ENCODE results near the gene HMGXB3.

Gene HMGXB3

DNA sequence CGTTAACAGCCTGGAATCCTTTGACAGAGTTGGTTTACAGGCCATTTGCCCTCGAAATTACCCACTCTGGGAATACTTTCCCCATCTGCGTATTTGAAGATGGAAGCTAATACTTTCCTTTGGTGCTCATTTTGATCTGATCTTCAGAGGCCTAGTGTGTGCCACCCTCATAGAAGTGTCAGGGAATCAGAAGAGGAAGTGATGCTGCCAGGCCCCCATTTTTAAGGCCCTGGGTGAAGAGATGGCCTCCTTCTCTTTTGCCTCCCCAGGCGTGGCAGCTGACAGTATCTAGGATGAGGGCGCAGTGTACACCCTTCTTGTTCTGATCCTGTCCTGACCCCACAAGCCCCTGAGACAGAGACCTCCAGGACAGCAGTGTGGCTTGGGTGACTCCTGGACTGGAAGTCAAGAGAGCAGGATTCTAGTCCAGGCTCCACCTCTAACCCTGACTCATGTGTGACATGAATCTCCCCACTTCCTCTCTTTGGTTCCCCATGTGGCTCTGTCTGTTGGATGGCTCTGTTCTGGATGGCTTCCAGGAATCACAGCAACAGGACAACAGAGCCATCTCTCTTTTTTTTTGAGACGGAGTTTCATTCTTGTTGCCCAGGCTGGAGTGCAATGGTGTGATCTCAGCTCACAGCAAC lies 58.1 kb downstream of the HMGXB3 start:
- in situ Hi-C loops (cut with HindIII; ENCODE audit: low pct_ligation_motif_present, low pct_unique_long_range_greater_than_20kb, low sequenced_read_pairs), result no loop called here
- peak; percentile 50 for DNase-seq

DNA sequence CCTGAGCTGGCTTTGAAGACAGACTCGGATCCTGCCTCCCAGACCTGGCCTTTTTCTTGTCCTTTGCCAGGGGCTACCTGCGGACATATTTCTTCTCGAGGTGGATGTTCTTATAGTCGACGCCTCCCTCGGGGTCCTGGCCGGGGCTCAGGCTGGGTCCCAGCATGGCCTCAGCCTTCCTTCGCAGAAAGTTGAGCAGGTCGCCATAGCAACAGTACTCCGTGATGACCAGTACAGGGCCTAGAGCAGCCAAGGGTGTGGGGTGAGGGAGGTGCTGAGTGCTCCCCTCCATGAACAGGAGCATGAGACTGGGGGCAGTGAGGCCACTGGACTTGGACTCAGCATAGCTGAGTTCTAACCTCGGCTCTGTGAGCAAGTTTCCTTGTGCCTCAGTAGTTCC lies 59.1 kb downstream of the HMGXB3 start:
- in situ Hi-C loops (cut with HindIII; ENCODE audit: low pct_ligation_motif_present, low pct_unique_long_range_greater_than_20kb, low sequenced_read_pairs), result no loop called here
- no peak for DNase-seq

DNA sequence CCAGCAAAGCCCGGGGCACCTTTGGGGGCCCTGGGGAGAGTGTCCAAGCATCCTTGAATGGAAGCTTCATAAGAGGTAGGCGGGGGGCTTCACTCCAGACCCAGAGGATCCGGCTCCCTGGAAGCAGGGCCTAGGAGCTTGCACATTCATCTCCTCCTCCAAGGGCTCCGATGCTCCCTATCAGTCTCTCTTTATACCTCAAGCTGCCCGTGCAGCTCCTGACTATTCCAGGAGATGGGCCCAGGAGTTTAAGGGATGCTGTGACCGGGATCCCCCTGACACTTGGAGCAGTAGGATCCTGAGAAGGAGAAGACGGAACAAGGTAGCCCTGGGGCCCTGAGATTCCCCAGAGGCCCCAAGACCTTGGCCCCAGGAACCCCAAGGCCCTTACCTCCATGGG lies 59.9 kb downstream of the HMGXB3 start:
- no peak for DNase-seq
- in situ Hi-C loops (cut with HindIII; ENCODE audit: low pct_ligation_motif_present, low pct_unique_long_range_greater_than_20kb, low sequenced_read_pairs), result no loop called here

DNA sequence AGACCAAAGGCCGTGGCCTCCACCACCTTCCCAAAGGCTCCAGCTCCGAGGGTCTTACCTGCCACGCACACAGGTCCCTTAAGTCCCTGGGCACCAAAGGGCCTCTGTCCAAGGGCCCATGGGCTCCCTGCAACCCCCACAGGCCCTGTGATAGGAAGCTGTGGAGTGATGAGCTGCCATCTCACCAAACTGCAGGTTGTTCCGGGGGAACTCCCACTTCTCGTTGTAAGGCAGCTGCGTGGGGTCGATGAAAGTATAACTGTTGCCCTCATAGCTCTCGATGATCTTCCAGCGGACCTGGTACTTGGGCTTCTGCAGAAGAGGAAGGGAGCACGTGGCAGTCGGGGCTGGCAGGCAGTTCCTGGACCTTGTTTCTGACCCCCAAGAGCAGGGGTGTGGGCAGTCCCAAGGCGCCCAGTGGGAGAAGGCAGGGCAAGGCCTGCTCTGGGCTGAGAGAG lies 61.0 kb downstream of the HMGXB3 start:
- in situ Hi-C loops (cut with HindIII; ENCODE audit: low pct_ligation_motif_present, low pct_unique_long_range_greater_than_20kb, low sequenced_read_pairs), result no loop called here
- no peak for DNase-seq

DNA sequence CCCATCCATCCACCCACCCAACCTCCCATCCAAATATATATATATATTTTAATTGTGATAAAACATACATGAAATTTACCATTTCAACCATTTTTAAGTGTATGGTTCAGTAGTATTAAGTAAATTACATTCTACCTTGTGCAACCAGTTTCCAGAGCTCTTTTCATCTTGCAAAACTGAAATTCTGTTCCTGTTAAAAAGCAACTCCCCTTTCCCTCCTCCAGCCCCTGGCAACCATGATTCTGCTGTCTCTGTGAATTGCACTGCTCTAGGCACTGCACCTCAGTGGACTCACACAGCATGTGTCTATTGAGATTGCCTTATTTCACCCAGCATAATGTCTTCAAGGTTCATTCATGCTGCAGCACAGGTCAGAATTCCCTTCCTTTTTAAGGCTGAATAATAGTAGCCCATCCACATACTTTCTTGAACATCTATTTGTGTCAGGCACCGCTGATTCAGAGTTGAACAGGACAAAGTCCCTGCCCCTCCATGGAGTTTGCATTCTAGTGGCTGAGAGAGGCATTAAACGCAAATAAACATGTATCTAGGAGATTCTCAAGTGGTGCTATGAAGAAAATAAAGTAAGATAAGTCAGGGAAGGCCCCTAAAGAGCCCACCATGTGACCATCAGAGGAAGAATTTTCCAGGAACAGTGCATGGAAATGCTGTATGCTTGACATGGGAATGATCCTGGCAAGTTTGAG lies 61.8 kb downstream of the HMGXB3 start:
- in situ Hi-C loops (cut with HindIII; ENCODE audit: low pct_ligation_motif_present, low pct_unique_long_range_greater_than_20kb, low sequenced_read_pairs), result no loop called here

DNA sequence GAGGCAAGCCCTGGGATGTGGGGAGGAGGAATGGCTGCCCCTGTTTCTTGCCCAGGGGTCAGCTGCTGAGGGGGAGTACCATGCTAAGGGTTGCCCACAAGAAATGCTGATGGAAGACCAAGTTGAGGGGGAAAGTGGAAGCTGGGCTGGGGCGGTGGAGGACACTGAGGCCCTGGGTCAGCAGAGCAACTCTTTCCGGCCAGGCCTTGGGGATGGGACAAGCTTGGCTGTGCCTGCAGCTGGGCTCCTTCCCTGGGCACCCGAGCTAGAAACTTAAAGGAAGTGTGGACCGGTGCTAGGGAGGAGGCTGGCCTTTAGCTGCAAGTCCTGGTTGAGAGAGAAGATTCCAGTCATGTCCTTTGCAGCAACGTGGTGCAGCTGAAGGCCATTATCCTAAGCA lies 63.1 kb downstream of the HMGXB3 start:
- DNase-seq, result no peak
- in situ Hi-C loops (cut with HindIII; ENCODE audit: low pct_ligation_motif_present, low pct_unique_long_range_greater_than_20kb, low sequenced_read_pairs), result no loop called here

More for the DNA sequence above, 61.8 kb downstream of the HMGXB3 start:
- DNase-seq, result no peak

DNA sequence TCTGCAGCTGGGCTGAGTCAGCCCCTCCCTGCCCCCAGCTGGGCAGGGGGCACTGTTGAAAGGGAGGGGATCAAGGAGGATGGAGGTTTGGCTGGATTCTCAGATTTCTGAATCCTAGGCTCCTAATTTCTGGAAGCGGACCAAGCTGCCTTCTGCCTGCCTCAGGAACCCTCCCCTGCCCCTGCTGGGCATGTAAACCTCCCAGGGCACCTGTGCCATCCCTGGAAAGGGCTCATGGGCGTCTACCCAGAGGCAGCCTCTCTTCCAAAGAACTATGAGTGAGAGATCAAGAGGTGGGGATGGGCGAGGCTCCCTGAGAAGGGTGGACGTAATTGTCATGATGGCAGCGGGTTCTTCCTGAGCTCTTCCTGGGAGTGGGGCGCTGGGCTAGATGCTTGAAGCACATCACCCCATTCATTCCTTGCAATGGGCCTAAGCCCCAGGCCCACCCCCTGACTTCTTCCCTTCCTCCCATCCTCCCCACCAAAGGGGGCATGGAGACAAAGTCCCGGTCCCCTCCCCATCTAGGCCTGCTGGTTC lies 64.2 kb downstream of the HMGXB3 start:
- in situ Hi-C loops (cut with HindIII; ENCODE audit: low pct_ligation_motif_present, low pct_unique_long_range_greater_than_20kb, low sequenced_read_pairs), result no loop called here
- DNase-seq, result no peak

DNA sequence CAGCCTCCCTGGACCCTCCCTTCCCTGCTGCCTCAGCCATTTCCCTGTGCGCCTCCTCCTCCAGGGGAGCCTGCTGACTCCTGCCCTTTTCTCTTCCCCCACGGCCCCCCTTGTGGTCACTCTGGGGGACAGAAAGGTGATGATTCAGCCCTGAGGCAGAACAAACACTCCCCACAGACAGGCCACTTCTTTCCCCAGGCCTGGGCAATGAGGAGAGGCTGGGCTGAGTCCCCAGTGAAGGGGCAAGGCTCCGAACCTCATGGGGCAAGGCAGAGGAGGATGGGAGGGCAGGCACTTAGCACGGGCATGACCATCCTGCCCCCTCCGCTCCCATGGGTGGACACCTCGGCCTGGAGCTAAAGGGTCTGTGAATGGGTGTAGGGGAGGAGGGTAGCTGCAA lies 64.8 kb downstream of the HMGXB3 start:
- in situ Hi-C loops (cut with HindIII; ENCODE audit: low pct_ligation_motif_present, low pct_unique_long_range_greater_than_20kb, low sequenced_read_pairs), result no loop called here
- peak; percentile 30 for DNase-seq

DNA sequence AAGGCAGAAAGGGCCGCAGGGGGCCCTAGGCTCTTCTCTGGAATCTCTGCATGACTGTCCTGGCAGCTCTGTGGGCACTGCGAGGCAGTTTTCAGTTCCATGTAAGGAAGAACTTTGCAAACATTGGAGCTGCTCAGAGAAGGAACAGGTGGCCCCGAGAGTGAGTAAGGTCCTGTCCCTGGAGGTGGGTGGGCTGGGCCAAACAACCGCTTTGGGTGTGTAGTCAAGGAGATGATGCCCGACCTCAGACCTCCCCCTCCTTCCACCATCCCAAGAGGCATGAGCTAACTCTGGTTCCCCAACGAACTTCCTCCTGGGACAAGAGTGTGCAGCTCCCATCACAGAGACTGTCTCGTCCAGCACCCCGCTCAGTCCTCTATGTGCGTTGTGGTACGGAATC lies 65.3 kb downstream of the HMGXB3 start:
- DNase-seq, result no peak
- in situ Hi-C loops (cut with HindIII; ENCODE audit: low pct_ligation_motif_present, low pct_unique_long_range_greater_than_20kb, low sequenced_read_pairs), result no loop called here

DNA sequence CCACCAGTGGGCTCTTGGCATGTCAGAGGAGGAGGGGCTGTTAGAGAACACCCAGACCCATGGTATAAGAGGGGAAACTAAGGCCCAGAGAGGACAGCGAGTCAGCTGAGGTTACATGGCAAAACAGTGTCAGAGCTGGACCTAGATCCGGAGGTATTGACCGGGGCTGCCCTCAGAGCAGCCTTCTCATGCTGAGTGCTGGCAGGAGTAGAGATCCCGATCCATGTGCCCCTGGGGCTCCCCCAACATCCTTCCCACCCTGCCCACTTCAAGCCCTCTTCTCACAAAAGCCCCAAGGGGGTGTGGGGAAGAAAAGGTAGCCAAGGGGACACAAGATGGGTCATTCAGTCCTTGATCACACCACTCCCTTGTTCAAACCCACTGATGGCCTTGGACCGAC lies 65.9 kb downstream of the HMGXB3 start:
- no peak for DNase-seq
- in situ Hi-C loops (cut with HindIII; ENCODE audit: low pct_ligation_motif_present, low pct_unique_long_range_greater_than_20kb, low sequenced_read_pairs), result no loop called here

DNA sequence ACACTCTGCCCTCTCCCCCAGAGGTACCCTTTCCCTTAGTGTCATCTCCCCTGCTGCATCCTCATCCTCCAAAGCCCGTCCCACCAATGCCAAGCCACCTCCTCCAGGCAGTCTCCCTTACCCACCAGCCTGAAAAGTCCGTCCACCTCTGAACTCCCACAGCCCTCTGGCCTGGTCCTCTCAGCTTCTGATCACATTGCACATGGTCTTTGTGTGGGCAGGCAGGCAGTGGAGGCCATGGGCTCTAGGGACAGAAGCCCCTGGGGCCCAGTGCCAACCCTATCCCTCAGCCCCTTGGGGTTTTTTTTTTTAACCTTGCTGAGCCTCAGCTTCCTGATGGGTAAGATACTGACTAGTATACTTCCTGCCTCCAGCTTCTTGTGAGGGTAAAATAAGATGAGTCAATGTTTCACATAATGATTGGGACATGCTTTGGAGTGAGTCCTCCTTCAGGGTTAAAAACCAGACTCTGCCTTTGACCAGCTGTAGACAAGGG lies 66.4 kb downstream of the HMGXB3 start:
- DNase-seq, result peak; percentile 18

DNA sequence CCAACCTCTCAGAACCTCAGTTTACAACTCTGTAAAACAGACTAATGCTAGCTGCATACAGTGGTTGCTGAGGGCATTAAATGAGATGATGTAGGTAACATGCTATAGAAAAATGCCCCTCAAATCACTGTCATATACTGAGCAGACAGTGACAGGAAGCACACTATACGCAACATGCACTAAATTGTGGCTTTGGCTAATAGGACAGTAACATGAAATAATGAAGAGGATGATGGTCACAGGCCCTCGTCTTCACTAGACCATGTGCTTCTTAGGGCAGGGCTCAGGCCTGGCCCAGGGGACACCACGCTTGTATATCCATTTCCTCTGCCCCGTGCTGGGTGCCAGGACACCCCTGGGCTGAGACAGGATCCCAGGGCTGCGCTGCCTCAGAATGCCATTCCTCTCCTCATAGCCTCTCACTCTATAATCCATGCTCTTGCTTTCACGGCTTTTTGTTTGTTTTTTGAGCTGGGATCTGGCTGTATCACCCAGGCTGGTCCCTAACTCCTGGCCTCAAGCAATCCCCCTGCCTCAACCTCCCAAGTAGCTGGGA lies 66.9 kb downstream of the HMGXB3 start:
- no peak for DNase-seq
- in situ Hi-C loops (cut with HindIII; ENCODE audit: low pct_ligation_motif_present, low pct_unique_long_range_greater_than_20kb, low sequenced_read_pairs), result no loop called here

More for the DNA sequence above, 66.4 kb downstream of the HMGXB3 start:
- in situ Hi-C loops (cut with HindIII; ENCODE audit: low pct_ligation_motif_present, low pct_unique_long_range_greater_than_20kb, low sequenced_read_pairs), result no loop called here

DNA sequence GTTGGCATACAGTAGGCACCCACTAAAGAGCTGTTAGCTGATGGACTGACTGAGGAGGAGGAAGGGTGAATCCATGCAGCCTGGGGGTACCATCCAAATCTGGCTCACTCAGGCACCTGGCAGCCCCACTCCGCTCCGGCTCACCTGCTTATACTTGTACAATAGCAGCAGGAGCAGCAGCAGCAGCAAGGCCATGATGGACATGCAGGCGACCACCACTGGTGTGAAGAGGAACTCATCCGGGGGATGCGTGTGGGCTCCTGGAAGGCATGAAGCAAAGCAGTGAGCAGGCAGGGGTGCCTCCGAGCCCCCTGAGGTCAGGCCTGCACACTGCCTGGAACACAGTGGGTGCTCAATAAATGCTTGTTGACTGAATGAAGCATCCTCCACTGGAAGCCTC lies 67.5 kb downstream of the HMGXB3 start:
- in situ Hi-C loops (cut with HindIII; ENCODE audit: low pct_ligation_motif_present, low pct_unique_long_range_greater_than_20kb, low sequenced_read_pairs), result no loop called here

DNA sequence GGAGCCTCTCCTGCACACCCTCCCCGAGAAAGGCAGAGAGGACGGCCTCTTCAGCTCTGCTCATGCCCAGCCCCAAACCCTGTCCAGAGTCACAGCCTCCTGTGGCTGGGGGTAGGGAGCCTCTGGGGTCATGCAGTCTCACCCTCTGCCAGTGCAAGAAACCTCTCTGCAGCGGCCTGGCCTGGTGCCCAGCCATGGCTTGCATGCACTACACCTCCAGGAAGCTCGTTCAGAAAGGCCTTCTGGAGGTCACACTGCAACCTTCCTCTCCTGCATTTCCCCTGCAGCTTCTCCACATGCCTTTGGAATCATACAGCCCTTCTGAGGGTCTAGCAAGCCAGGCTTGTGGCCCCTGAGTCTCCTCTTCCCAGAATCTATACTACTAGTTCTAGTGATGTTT lies 67.9 kb downstream of the HMGXB3 start:
- no peak for DNase-seq
- in situ Hi-C loops (cut with HindIII; ENCODE audit: low pct_ligation_motif_present, low pct_unique_long_range_greater_than_20kb, low sequenced_read_pairs), result no loop called here

More for the DNA sequence above, 67.5 kb downstream of the HMGXB3 start:
- no peak for DNase-seq

DNA sequence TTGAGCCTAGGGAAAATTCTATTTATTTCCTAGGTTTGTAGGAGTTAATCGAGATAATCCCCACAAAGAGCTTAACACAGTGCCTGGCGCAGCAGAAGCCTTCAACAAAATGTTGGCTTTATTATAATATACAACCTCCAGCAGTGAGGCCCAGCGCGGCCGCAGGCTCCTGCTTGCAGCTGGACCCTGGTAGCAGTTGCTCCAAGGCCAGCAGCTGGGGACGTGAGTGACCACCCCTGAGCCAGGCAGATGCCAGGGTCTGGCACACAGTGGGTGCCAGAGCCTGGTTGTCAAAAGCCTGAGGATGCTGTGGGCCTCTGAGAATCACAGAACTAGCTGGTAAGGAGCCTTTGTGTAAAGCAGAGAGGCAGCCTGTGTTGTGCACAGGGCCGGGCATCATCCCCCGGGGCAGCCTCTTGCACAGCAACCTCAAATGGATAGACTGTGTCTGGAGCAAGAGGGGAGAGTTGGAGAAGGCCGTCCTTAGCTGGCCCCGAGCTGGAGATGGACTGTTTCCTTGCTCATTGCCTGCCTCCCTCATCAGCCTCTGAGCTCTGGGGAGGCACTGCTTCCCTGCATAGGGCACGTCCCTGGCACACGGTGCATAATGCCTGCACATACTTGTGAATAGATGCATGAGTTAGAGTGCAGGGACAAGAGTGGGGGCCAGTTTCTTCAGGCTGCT lies 68.6 kb downstream of the HMGXB3 start:
- in situ Hi-C loops (cut with HindIII; ENCODE audit: low pct_ligation_motif_present, low pct_unique_long_range_greater_than_20kb, low sequenced_read_pairs), result no loop called here
- no peak for DNase-seq

DNA sequence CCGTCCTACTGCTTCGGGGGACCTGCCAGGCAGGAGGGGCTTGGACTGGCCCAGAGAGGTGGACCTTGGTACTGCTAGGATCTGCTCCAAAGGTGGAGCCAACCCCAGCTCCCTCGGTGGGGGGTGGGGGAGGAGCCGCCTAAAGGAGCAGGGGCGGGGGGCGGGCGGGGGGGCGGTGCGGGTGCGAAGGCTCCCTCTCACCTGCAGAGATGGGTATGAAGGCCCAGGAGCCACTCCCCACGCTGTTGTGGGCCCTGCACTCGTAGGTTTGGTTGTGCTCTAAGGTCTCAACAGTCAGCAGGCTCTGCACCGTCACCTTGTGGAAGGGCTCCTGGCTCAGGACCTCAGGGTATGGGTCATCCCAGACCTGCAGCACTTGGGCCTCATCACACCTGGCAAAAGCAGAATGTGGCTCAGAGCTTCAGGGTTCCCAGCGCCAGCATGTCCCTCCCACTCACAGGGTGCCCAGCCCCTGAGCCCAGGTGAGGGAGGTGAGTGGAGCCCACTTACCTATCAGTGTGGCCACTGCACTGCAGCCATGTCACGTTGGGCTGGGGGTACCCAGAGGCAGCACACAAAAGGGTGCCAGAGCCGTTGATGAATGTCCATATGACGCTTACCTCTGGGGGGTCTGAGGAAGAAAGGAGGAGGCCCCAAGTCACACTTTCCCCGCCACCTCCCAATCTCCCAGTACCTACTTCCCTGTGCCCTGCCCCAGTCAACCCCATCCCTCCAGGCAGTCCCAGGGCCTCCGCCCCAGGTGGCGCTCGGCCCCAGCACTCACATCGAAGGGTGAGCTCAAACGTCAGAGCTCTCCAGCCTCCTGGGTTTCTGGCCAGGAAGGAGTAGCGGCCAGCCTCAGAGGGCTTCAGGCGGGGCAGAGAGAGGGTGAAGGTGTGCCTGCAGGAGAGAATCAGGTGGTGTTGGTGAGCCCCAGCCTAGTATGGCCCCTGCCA lies 69.4 kb downstream of the HMGXB3 start:
- in situ Hi-C loops (cut with HindIII; ENCODE audit: low pct_ligation_motif_present, low pct_unique_long_range_greater_than_20kb, low sequenced_read_pairs), result no loop called here
- no peak for DNase-seq

DNA sequence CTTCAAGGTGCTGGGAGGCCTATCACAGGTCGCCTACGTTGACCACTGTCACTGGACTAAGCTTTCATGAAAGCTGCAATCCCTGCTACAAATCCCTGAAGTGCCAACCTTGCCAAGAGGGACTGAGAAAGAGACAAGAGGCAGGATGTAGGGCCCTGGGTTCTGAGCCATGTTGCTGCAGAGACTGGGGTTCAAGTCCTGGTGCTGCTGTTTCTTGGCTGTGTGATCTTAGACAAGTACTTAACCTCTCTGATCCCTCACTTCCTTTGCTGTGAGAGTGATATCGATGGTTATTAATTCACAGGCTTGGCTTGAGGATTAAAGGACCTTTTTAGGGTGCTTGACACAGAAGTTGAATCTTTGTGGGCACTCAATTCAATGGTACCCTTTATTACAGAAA lies 70.3 kb downstream of the HMGXB3 start:
- in situ Hi-C loops (cut with HindIII; ENCODE audit: low pct_ligation_motif_present, low pct_unique_long_range_greater_than_20kb, low sequenced_read_pairs), result no loop called here
- DNase-seq, result no peak

DNA sequence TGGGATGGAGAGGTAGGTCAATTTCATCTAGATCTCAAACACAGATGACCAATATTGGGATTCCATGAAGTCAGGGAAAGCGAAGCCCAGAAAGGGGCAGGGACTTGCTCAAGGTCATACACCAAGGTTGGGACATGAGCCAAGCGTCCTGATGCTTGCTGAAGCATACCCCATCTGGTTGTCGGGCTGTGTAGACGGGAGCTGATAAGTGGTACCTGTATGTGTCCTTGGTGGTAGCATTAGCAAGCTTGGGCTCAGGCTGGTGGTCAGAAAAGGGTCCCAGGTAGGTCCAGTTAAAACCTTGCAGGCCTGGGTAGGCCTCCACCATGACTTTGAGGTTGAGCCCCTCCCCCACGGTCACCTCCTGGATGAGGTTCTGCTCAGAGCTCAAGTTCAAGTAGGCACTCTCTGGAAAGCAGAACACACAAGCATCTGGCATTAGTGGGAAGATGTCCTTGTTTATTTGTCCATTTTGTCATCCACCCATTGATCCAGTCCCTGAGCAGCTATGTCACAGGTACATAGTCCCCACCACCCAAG lies 72.6 kb downstream of the HMGXB3 start:
- DNase-seq, result no peak
- in situ Hi-C loops (cut with HindIII; ENCODE audit: low pct_ligation_motif_present, low pct_unique_long_range_greater_than_20kb, low sequenced_read_pairs), result no loop called here

Data from ACHN (cell line).